HepG2 (cell line): ENCODE data around the gene EFHD2. TPM values are rescaled to one million over a fixed set of nuclear protein-coding genes. Genes with fewer than 3 reads are reported as not detected.

Source experiments
- ATAC-seq: fragments of 200-7000 bp; cut with Tn5 transposase; 3 replicates; pipeline ENCODE4 v1.9.1; 2020; ENCODE audit warnings: mild to moderate bottlenecking, moderate library complexity
- BruUV-seq: library from RNA; stranded (reverse); fragments of 400-500 nt; replicated peaks from 2 replicates; lab custom pipeline; 2021; lab: Mats Ljungman, UMichigan
- CTCF ChIA-PET: fragments of 300-600 bp; formaldehyde crosslinking; extraction: SDS; loops from one replicate; lab custom pipeline; 2021; ENCODE audit warnings: low total read pairs, inconsistent platforms, low intra/inter-chr PET ratio; lab: Yijun Ruan, JAX
- POLR2A ChIA-PET: fragments of 350-600 bp; sonication (Branson Sonifier 250); formaldehyde crosslinking; loops from one replicate; lab custom pipeline; 2020; ENCODE audit warnings: antibody characterized with exemption, inconsistent platforms; lab: Yijun Ruan, JAX
- DNase-seq: peaks from one replicate; pipeline ENCODE4 v3.0.0-alpha.2; 2015; ENCODE audit warnings: low spot score
- FAIRE-seq: peaks from 3 replicates; lab custom pipeline; 2011; peaks lifted over from hg19 to GRCh38; lab: Jason Lieb, UNC
- H2AFZ ChIP-seq: one replicate; pipeline ENCODE4 v1.6.1; 2011; ENCODE audit warnings: low read length, inconsistent platforms
- H3K27ac ChIP-seq: fragments of 300-600 bp; 3 replicates; pipeline ENCODE4 v1.8.0; 2011; ENCODE audit warnings: mixed run types, mild to moderate bottlenecking, mixed read lengths, low read length, inconsistent platforms; ENCODE audit not compliant: insufficient read depth; ENCODE audit errors: extremely low read length
- H3K27me3 ChIP-seq, 2 experiments: fragments of 200-600 bp in 1 of 2; 2 replicates in 1 of 2; 3 replicates in 1 of 2; pipeline versions ENCODE4 v1.6.0 to v1.8.0; 2011; ENCODE audit warnings: low read length in 2 of 2, mild to moderate bottlenecking in 2 of 2, moderate library complexity in 2 of 2, inconsistent platforms in 1 of 2; ENCODE audit not compliant: insufficient read depth in 2 of 2, control insufficient read depth in 1 of 2
- H3K36me3 ChIP-seq, 2 experiments: fragments of 200-600 bp in 1 of 2; replicated peaks in 1 of 2; 2 replicates in 1 of 2; 3 replicates in 1 of 2; pipeline versions ENCODE4 v1.5.1 to v1.8.0; 2011; ENCODE audit warnings: low read length in 2 of 2, inconsistent platforms in 1 of 2; ENCODE audit not compliant: insufficient read depth in 2 of 2, control insufficient read depth in 1 of 2
- H3K4me1 ChIP-seq: 2 replicates; pipeline ENCODE4 v1.5.1; 2012; ENCODE audit warnings: low read length, inconsistent platforms; ENCODE audit not compliant: insufficient read depth
- H3K4me2 ChIP-seq: 2 replicates; pipeline ENCODE4 v1.6.0; 2011; ENCODE audit warnings: low read depth, low read length, inconsistent platforms
- H3K4me3 ChIP-seq, 3 experiments: fragments of 200-600 bp in 1 of 3; sonication (generic), shearing (Covaris generic) in 1 of 3; replicated peaks in 1 of 3; 2 replicates each; pipeline ENCODE4 v1.5.1; 2011 to 2016; ENCODE audit warnings: low read length in 3 of 3, inconsistent platforms in 2 of 3, low read depth in 2 of 3, mild to moderate bottlenecking in 2 of 3, control low read depth in 1 of 3, mixed read lengths in 1 of 3; ENCODE audit not compliant: insufficient read depth in 1 of 3
- H3K79me2 ChIP-seq: one replicate; pipeline ENCODE4 v1.6.1; 2011; ENCODE audit warnings: low read length, inconsistent platforms; ENCODE audit not compliant: insufficient read depth
- H3K9ac ChIP-seq: 2 replicates; pipeline ENCODE4 v1.6.0; 2011; ENCODE audit warnings: mild to moderate bottlenecking, low read depth, low read length, inconsistent platforms; ENCODE audit not compliant: insufficient read depth
- H3K9me3 ChIP-seq: 2 replicates; pipeline ENCODE4 v1.5.1; 2012; ENCODE audit warnings: mild to moderate bottlenecking, low read length
- H4K20me1 ChIP-seq: 2 replicates; pipeline ENCODE4 v1.6.0; 2011; ENCODE audit warnings: inconsistent platforms, mild to moderate bottlenecking, low read length, moderate library complexity; ENCODE audit not compliant: insufficient read depth
- AKAP8 ChIP-seq: sonication (generic); formaldehyde crosslinking; IDR thresholded peaks from 2 replicates; pipeline ENCODE4 v1.5.1; 2020; ENCODE audit warnings: mild to moderate bottlenecking, missing genetic modification reagents
- DNMT1 ChIP-seq: sonication (generic); formaldehyde crosslinking; IDR thresholded peaks from 2 replicates; pipeline ENCODE4 v1.5.1; 2020; ENCODE audit warnings: mild to moderate bottlenecking, missing genetic modification reagents
- HIVEP1 ChIP-seq: sonication (generic); formaldehyde crosslinking; IDR thresholded peaks from 2 replicates; pipeline ENCODE4 v1.4.0; 2020; ENCODE audit warnings: mild to moderate bottlenecking, missing genetic modification reagents
- MXD1 ChIP-seq: sonication (generic); formaldehyde crosslinking; IDR thresholded peaks from 2 replicates; pipeline ENCODE4 v1.4.0; 2020; ENCODE audit warnings: mild to moderate bottlenecking, missing genetic modification reagents
- NFYC ChIP-seq: IDR thresholded peaks from 2 replicates; pipeline ENCODE4 v1.6.1; 2016; ENCODE audit warnings: missing genetic modification reagents, missing compliant biosample characterization
- RELA ChIP-seq: sonication (generic); formaldehyde crosslinking; IDR thresholded peaks from 2 replicates; pipeline ENCODE4 v1.4.0; 2020; ENCODE audit warnings: missing genetic modification reagents
- SNAPC2 ChIP-seq: sonication (generic); formaldehyde crosslinking; IDR thresholded peaks from 2 replicates; pipeline ENCODE4 v1.8.1; 2022; ENCODE audit warnings: mild to moderate bottlenecking, missing genetic modification reagents
- SRSF4 ChIP-seq: fragments of 200-400 bp; formaldehyde crosslinking; IDR thresholded peaks from one replicate; pipeline ENCODE4 v1.6.1; 2018; ENCODE audit warnings: mild to moderate bottlenecking, low read depth, low read length, moderate library complexity; ENCODE audit not compliant: poor library complexity, severe bottlenecking
- TCF12 ChIP-seq, 2 experiments: fragments of 450-650 bp in 1 of 2; sonication (generic) in 1 of 2; formaldehyde crosslinking in 1 of 2; IDR thresholded peaks; 2 replicates each; pipeline versions ENCODE4 v1.6.1 to v1.8.0; 2017 to 2022; ENCODE audit warnings: antibody characterized with exemption in 1 of 2, mild to moderate bottlenecking in 1 of 2, missing genetic modification reagents in 1 of 2, moderate library complexity in 1 of 2
- TOE1 ChIP-seq: sonication (generic); formaldehyde crosslinking; IDR thresholded peaks from 2 replicates; pipeline ENCODE4 v1.4.0; 2020; ENCODE audit warnings: mild to moderate bottlenecking, missing genetic modification reagents
- ZKSCAN1 ChIP-seq: fragments of 150-350 bp; IDR thresholded peaks from 2 replicates; pipeline ENCODE4 v1.6.1; 2014; ENCODE audit warnings: low read length
- ZNF264 ChIP-seq: sonication (generic); formaldehyde crosslinking; IDR thresholded peaks from 2 replicates; pipeline ENCODE4 v1.4.0; 2020; ENCODE audit warnings: missing genetic modification reagents
- ZNF296 ChIP-seq: sonication (generic); formaldehyde crosslinking; conservative IDR thresholded peaks from 2 replicates; pipeline ENCODE4 v1.5.0; 2020; ENCODE audit warnings: mild to moderate bottlenecking, missing genetic modification reagents
- WGBS: methylation state at CpG from one replicate; pipeline ENCODE4 v1.1.6; 2017; ENCODE audit warnings: low lambda C conversion rate; 5-methylcytosine and 5-hydroxymethylcytosine counted together
- in situ Hi-C: cut with HindIII; loops from 2 replicates; pipeline ENCODE4 v1.10.0; 2017; ENCODE audit warnings: low pct_unique_long_range_greater_than_20kb; ENCODE audit not compliant: extremely low pct_ligation_motif_present
- intact Hi-C: fragments of 100-400 bp; cut with micrococcal nuclease; formaldehyde crosslinking; loops from one replicate; pipeline ENCODE4 v1.10.0; 2022; ENCODE audit not compliant: unreplicated experiment
- polyA plus RNA-seq, 8 experiments: library from polyadenylated mRNA; depleted of rRNA in 3 of 8; stranded (reverse) in 7 of 8; unstranded in 1 of 8; fragments of >200 nt; fragmentation: Illumina TruSeq in 4 of 8; extraction: Trizol in 4 of 8; gene quantifications; 2 replicates each; pipeline versions ENCODE4 v1.2.1 to v1.2.3, GENCODE V29; 2011 to 2016; ENCODE audit warnings: low read depth in 4 of 8, missing spikeins in 1 of 8, mixed read lengths in 1 of 8; ENCODE audit not compliant: insufficient read depth in 1 of 8
- total RNA-seq, 5 experiments: library from RNA; depleted of rRNA; stranded (reverse); fragments of >200 nt; fragmentation: Illumina TruSeq; extraction: Trizol; gene quantifications; 2 replicates each; pipeline ENCODE4 v1.2.3, GENCODE V29; 2016; ENCODE audit warnings: low read depth in 1 of 5
- TF ChIP-seq, protein P1 (sequence below), 2 experiments: fragments of 450-650 bp in 1 of 2; sonication (generic) in 1 of 2; formaldehyde crosslinking; IDR thresholded peaks; 2 replicates each; pipeline versions ENCODE4 v1.5.0 to v1.8.0; 2020 to 2022; ENCODE audit warnings: mild to moderate bottlenecking in 1 of 2, missing genetic modification reagents in 1 of 2

Gene EFHD2
- total and polyA plus RNA-seq, 2 of the 13 experiments (the other 11 are each of a cell fraction or from before 2014, with no cell fraction given), result 9.4 to 12.7 TPM

GRCh38 chr1:15401391-15402055 lies 8.2 kb upstream of the EFHD2 start:
- intact Hi-C loops (no loop called here), in situ Hi-C loops (no loop called here)
- Histone ChIP-seq H3K27ac (no peak overlapping the region), H3K4me3 (no peak overlapping the region), H3K9ac (no peak overlapping the region), H4K20me1 (no peaks in the 10 kb centered on the region), H2AFZ (no peak overlapping the region), H3K4me1 (peaks cover 22% of the 10 kb centered on the region), H3K36me3 (no peaks in the 10 kb centered on the region), H3K79me2 (no peaks in the 10 kb centered on the region), H3K9me3 (peaks cover 10% of the 10 kb centered on the region), H3K4me2 (no peak overlapping the region), H3K27me3 (peaks cover 0 to 15% of the 10 kb centered on the region in 2 experiments; a peak in 2 of 5 replicates)
- TF ChIP-seq, protein P1, sequence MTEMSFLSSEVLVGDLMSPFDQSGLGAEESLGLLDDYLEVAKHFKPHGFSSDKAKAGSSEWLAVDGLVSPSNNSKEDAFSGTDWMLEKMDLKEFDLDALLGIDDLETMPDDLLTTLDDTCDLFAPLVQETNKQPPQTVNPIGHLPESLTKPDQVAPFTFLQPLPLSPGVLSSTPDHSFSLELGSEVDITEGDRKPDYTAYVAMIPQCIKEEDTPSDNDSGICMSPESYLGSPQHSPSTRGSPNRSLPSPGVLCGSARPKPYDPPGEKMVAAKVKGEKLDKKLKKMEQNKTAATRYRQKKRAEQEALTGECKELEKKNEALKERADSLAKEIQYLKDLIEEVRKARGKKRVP (CRISPR knock-in tag; IDR thresholded peaks at IDR 0.05), result no peak
- no peak for TF ChIP-seq ZKSCAN1
- TF ChIP-seq ZNF264 (CRISPR knock-in tag), result no peak
- no peak for TF ChIP-seq TOE1 (CRISPR knock-in tag)
- no peak for TF ChIP-seq MXD1 (CRISPR knock-in tag)
- no peak for TF ChIP-seq TCF12 (IDR thresholded peaks at IDR 0.05)
- TF ChIP-seq TCF12 (CRISPR knock-in tag; IDR thresholded peaks at IDR 0.05), result no peak
- TF ChIP-seq NFYC (CRISPR knock-in tag), result no peak
- TF ChIP-seq SRSF4, result no peak
- no peak for TF ChIP-seq RELA (CRISPR knock-in tag)
- TF ChIP-seq AKAP8 (CRISPR knock-in tag), result no peak
- no peak for TF ChIP-seq HIVEP1
- no peak for TF ChIP-seq SNAPC2 (CRISPR knock-in tag)
- no peak for TF ChIP-seq DNMT1 (CRISPR knock-in tag)
- TF ChIP-seq ZNF296, result no peak
- ATAC-seq, result no peak
- WGBS, result 42% methylated on average over 7 of the region's 7 CpGs
- no peak for FAIRE-seq
- CTCF ChIA-PET, result no interaction called here
- POLR2A ChIA-PET, result no interaction called here
- no peak for DNase-seq
- no TSS peak for BruUV-seq
